NK-92 treated with Interleukin-12 subunit alpha and Interleukin-12 subunit beta, amount 100 ng/mL, for 24 hours (cell line): ENCODE data around the gene ZNF679.
"Not testable (repeated sequence)": the region's sequence is repeated elsewhere in the genome, so short reads cannot be mapped to it uniquely, and the experiment has no call there.

Experiments used
- DNase-seq: peaks from one replicate; lab custom pipeline; 2025; lab: John Stamatoyannopoulos, UW

The ZNF679 gene

GRCh38 chr7:64228174-64228573 is at the start of gene ZNF679:
Gene ZNF679, plus strand, starts transcription at chr7:64228474. Its CDS starts 20,644 bp downstream, at chr7:64249118.
- not testable (repeated sequence) for DNase-seq

- DNase-seq, result no peak
Observed at GRCh38 chr7:64180989-64181388, 47.3 kb upstream of the ZNF679 start.

- no peak for DNase-seq
Observed at GRCh38 chr7:64181586-64181985, 46.7 kb upstream of the ZNF679 start.

- DNase-seq, result no peak
Observed at GRCh38 chr7:64182036-64182790, 46.1 kb upstream of the ZNF679 start.

GRCh38 chr7:64183126-64183742 is 45.0 kb upstream of the ZNF679 start:
- no peak for DNase-seq

- no peak for DNase-seq
Observed at GRCh38 chr7:64183827-64184372, 44.4 kb upstream of the ZNF679 start.

GRCh38 chr7:64184376-64184775 is 43.9 kb upstream of the ZNF679 start:
- DNase-seq, result no peak

- DNase-seq, result no peak
Observed at GRCh38 chr7:64187408-64187807, 40.9 kb upstream of the ZNF679 start.

GRCh38 chr7:64192148-64192704 is 36.0 kb upstream of the ZNF679 start:
- DNase-seq, result no peak

- DNase-seq, result no peak
Observed at GRCh38 chr7:64192775-64193174, 35.5 kb upstream of the ZNF679 start.

- DNase-seq, result no peak
Observed at GRCh38 chr7:64206903-64207302, 21.4 kb upstream of the ZNF679 start, which contains the start of gene ZNF735. Gene ZNF735, plus strand, starts transcription at chr7:64207203. Its CDS starts 0 bp downstream, at chr7:64207203.

GRCh38 chr7:64219710-64220298 is 8.5 kb upstream of the ZNF679 start:
- not testable (repeated sequence) for DNase-seq

GRCh38 chr7:64223366-64223765 is 4.9 kb upstream of the ZNF679 start:
- DNase-seq, result no peak

- DNase-seq, result no peak
Observed at GRCh38 chr7:64266341-64266919, 38.2 kb downstream of the ZNF679 start.

GRCh38 chr7:64277630-64278029 is 49.4 kb downstream of the ZNF679 start:
- DNase-seq, result no peak

GRCh38 chr7:64294701-64295420 is 66.6 kb downstream of the ZNF679 start:
- DNase-seq, result no peak

GRCh38 chr7:64297418-64297817 is 69.1 kb downstream of the ZNF679 start:
- not testable (repeated sequence) for DNase-seq

GRCh38 chr7:64300641-64301405 is 72.5 kb downstream of the ZNF679 start:
- DNase-seq, result no peak

GRCh38 chr7:64307254-64308015 is 79.2 kb downstream of the ZNF679 start:
- peak; percentile 63 for DNase-seq

- no peak for DNase-seq
Observed at GRCh38 chr7:64308016-64308270, 79.7 kb downstream of the ZNF679 start.
